Measurements from ENCODE around the gene FGF6.

GRCh38 chr12:4431436-4431835 is 14.2 kb downstream of the FGF6 start:
- TF ChIP-seq RAD21 (IDR thresholded peaks at IDR 0.05; ENCODE audit: insufficient read depth, low read depth, low read length) (no peak), PRDM15 (CRISPR knock-in tag; IDR thresholded peaks at IDR 0.05) (no peak), EZH2 (IDR thresholded peaks at IDR 0.05; ENCODE audit: borderline replicate concordance, control insufficient read depth, low read depth, low read length) (no peak), MXI1 (IDR thresholded peaks at IDR 0.05; ENCODE audit: low read depth, low read length) (no peak), MYC (IDR thresholded peaks at IDR 0.05; ENCODE audit: insufficient read depth, insufficient read length, insufficient replicate concordance, low read length, severe bottlenecking) (no peak), HDAC6 (IDR thresholded peaks at IDR 0.05; ENCODE audit: unreplicated experiment) (no peak)

Measured in GM12878 (cell line).